NCI-H345 (cell line): ENCODE results near the gene KCNT1.

Experiments
- DNase-seq: peaks from one replicate; lab custom pipeline; 2025; lab: John Stamatoyannopoulos, UW

The KCNT1 gene

GRCh38 chr9:135673941-135674340 is 28.0 kb upstream of the KCNT1 start:
- DNase-seq, result no peak

GRCh38 chr9:135674977-135675376 is 27.0 kb upstream of the KCNT1 start:
- DNase-seq, result no peak

- DNase-seq, result no peak
Observed at GRCh38 chr9:135676891-135677290, 25.1 kb upstream of the KCNT1 start.

GRCh38 chr9:135677641-135678168 is 24.3 kb upstream of the KCNT1 start:
- DNase-seq, result no peak

- no peak for DNase-seq
Observed at GRCh38 chr9:135678236-135679017, 23.6 kb upstream of the KCNT1 start.

DNA sequence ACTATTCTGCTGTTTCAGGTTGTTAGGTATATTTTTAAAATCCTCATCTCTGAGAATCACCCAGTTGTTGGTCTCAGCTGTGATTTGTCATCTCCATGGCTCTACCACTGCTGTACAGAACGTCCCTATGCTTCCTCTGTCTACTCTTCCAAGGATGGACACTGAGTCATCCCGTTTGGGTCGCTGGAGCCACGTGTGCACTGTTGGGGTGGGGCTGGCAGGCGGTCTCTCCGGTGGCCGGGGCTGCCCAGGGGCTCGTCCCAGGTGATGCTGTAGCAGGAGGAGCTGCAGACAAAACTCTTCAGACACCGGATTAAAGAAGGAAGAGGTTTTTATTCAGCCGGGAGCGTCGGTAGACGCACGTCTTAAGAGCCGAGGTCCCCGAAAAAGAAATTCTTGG is 21.9 kb upstream of the KCNT1 start:
- no peak for DNase-seq

DNA sequence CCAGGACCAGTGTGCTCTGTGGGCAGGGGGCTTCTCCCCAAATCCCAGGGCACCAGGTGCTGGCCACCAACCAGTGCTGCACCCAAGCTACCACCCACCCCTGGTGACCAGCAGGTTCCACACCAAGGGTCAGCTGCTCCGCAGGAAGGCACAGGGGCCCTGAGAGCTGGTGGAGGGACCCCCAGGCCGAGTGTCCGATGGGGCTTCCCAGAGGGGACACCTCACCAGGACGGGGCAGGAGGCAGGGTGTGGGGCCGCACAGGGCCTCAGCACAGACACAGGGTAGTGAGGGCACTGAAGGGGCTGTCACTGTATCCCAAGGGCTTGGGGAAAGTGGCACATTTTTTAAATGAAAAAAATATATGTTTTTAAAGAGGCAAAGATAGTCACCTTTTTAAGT is 20.8 kb upstream of the KCNT1 start:
- DNase-seq, result no peak

DNA sequence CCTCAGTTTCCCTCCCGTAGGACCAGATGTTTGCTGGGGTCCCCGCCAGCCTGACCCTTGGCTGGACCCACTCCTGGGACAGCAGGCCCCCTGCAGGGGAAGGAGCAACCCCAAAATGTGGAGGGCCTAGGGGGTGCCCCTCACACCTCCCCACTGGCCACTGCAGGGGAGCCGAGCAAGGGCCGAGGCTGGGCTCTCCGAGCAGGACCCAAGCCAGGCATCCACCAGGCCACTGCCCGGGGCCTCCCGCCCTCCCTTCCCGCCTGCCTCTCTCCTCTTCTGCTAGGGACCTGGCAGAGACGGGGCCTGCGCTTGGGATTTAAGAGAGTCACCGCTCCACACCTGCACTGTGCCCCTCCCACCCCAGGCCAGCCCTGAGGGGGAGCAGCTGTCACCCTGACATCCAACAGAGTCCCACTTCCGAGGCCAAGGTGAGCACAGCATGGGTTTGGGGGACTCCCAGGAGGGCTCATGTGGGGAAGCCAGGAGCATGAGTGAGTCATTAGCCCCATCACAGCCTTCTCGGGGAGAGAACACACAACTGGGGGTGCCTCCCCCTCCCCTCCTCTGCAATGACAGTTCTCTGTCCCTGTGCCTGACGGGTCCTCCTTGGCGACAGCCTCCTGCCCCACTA is 18.5 kb upstream of the KCNT1 start:
- no peak for DNase-seq

DNA sequence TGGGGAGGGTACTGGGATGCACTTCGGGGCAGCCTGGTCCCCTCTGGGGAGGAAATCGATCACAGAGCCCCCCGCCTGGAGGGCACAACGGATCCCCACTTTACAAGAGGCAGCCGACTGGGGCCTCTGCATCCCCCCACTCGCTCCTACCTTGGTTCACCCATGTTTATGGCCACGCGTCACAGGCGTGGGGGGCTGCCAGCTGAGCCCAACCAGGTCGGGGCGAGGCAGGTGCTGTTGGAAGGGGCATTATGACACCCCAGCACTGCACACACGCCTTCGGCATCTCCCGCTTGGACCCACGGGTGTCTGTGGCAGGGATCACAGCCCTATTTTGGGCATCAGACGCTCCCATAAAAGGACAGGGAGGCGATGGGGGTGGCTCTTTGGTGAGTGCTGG is 17.3 kb upstream of the KCNT1 start:
- DNase-seq, result no peak

DNA sequence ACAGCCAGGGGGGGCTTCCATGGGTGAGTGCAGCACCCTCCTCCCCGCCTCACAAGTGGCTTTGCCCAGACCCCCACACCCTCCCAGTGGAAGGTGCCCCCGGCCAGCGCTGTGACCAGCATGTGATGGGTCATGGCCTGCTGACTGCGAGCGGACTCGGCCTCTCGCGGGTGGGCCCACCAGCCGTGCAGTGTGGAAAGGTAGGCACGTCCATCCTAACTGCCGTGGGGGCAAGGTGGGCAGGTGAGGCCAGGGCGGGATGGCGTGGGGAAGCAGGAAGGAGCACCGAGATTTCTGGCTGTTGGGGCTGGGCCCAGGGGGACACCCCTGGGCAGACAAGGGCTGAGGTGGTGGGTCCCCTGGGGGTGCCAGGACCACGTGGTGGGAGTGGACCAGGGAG is 14.8 kb upstream of the KCNT1 start:
- DNase-seq, result no peak

GRCh38 chr9:135689011-135689410 is 13.0 kb upstream of the KCNT1 start:
- DNase-seq, result no peak

DNA sequence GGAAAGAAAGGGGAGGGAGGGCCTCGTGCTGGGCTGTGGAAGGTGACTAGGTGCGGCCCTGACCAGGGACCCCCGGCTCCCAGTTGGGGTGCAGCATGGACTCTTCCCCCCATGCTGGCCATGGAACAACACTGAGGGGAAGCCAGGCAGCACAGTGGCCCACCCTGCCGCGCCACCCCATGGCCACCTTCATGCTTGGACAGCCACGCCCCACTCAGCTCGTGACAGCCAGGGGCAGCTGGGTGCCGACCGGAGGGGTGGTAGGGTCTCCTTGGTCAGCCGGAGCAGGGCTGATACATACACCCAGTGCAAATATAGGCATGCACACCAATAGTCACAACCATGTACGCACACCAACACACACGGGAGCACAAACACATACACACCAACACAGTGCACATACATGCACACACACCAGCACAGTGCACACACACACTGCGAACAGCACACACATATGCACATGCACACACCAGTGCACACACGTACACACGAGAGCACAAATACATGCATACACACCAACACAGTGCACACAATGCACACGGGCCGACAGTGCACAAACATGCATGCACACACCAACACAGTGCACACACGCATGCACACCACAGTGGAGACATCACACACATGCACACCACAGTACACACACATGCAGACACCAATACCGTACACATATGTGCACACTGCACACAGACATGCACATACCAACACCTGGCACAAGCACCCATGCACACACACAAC is 11.0 kb upstream of the KCNT1 start:
- no peak for DNase-seq

DNA sequence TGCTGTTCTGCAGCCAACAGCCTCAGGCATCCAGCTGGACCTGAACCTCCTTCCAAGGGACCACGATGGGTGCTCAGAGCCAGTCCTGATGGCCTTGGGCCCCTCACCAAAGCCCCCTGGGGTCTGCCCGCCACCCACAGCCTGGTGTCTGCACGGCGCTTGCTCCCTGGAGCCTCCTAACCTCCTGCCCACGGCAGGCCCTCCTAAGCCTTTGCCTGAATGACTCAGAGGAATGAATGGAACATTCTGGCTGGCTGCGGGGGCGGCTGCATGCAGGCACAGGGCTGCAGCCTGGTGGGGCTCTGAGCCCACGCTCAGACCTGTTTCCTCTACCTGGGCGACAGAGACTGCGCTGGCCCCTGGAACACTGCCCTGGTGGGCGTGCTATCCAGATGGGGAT is 9.6 kb upstream of the KCNT1 start:
- DNase-seq, result no peak

GRCh38 chr9:135693265-135693664 is 8.7 kb upstream of the KCNT1 start:
- no peak for DNase-seq

DNA sequence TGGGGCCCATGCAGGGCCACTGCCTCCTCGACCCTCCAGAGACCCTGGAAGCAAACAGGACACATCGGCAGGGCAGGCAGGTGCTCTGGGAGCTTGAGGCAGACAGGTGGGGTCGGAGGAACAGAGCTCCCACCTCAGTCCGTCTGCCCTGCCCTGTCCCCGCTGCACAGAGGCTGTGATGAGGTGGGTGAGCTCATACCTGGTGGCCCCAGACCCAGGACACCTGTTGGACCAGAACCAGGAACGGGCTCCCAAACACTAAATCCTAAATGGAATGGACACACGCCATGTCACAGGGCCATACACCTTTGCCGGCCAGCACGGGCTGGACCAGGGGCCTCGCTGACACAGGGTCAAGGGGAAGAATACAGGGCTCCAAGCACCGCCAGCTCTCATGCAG is 8.2 kb upstream of the KCNT1 start:
- DNase-seq, result no peak

DNA sequence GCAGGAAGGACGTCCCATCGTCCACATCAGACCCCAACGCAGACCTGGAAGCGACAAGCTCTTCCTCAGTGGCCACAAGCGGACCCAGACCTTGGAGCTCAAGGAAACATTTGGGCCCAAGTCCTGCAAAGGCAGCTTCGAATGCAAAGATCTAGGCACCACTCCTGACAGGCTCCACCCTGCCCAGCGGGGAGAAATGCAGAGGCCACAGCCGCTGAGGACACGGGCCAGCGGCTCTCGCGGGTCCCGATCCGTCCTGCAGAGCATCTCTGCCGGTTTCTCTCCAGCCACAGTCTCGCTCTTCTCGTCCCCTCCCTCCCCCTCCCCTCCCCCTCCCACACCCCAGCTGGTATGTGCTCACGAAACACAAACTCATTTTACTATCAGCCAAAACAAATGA is 7.6 kb upstream of the KCNT1 start:
- no peak for DNase-seq

- DNase-seq, result no peak
Observed at GRCh38 chr9:135695036-135695435, 6.9 kb upstream of the KCNT1 start.

DNA sequence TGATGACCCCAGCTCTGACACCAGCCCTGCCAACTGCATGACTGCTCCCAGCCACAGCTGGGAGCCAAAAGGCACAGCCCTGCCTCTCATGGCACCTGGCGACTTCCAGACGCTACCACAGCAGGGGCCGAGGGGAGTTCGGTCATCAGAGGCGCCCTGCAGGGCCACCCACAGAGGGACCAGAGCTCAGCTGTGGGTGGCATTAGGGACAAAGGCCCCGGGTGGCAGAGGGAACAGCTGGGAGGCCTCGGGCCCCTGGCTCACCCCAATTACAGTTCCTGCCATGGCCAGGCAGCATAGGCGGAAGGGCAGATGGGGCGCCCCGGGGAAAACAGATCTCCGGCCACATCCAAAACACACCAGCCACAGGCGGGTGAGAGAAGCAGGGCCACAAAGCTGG is 6.3 kb upstream of the KCNT1 start:
- no peak for DNase-seq

DNA sequence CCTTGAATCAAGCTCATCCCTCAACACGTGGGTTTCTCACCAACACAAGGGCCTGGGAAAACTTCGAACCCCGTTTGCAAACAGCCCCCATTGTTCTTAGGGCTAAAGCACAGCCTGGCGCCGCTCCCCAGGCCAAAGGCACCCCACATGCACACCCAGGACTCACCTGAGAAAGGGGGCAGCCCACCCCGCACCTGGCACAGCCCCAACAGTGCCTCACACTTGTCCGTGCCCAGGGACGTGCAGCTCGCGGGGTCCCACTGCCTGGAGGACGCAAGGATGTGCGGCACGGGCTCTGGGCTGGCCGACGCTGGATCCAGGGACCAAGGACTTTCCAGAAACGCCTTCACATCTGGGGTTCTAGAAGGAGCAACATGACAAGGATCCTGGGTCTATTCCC is 5.5 kb upstream of the KCNT1 start:
- no peak for DNase-seq

- DNase-seq, result no peak
Observed at GRCh38 chr9:135697226-135697625, 4.8 kb upstream of the KCNT1 start.

- no peak for DNase-seq
Observed at GRCh38 chr9:135698236-135698635, 3.7 kb upstream of the KCNT1 start.

DNA sequence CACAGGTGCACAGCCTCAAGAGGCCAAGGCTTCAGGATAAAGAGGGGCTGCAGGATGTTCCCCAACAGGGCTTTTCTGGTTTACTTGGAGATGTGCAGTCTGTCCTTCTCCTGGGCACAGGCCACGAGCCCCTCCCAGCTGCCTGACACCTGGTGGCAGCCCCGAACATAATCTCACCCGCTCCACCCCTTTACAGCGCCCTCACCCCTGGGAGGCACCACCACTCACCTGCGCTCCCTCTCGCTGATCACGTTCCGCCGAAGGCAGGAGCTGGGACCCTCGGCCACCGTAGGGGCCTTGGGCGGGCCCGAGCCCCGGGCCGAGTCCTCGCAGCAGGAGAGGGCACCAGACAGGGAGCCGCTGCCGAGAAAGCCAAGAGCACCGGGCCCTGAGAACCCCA is 3.2 kb upstream of the KCNT1 start:
- DNase-seq, result no peak

DNA sequence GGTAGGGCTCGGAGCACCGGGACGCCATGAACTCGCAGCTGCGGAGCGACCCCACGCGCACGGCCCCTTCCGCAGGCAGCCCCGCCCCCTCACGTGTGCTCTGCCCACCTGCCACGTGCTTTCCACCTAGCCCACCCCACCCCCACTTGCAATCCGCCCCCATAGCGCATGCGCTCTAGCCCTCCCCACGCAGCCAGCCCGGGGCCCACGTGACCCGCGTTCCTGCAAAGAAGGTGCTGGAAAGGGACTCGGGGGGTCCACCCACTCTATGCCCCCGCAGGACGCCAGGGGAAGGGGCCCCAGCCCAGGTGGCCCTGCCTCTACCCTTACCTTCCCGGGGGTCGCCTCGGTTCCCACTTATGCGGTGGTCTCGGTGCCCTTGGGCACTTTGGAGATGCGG is 2.5 kb upstream of the KCNT1 start, which contains the start of gene SOHLH1:
Gene SOHLH1 (minus strand): TSS at position 42 of the 400 bp plus-strand sequence. CDS start 14 bp downstream, at position 28.
- DNase-seq, result no peak
